Breast epithelium (tissue), 3 donors: ENCODE results near the gene TMEM143.
"Not testable (repeated sequence)": the region's sequence is repeated elsewhere in the genome, so short reads cannot be mapped to it uniquely, and the experiment has no call there.

Source experiments
- POLR2A ChIP-seq: fragments of 450-650 bp; IDR thresholded peaks from one replicate; pipeline ENCODE4 v1.6.1; 2016; ENCODE audit warnings: antibody characterized with exemption, mild to moderate bottlenecking, moderate library complexity
- TF ChIP-seq, protein P1 (sequence below), 3 donors: fragments of 450-650 bp; IDR thresholded peaks; one replicate each; pipeline ENCODE4 v1.5.1; 2016 to 2017; ENCODE audit warnings: antibody characterized with exemption in 3 of 3, mild to moderate bottlenecking in 3 of 3, moderate library complexity in 3 of 3

GRCh38 chr19:48392006-48392344 lies 28.2 kb upstream of the TMEM143 start:
- TF ChIP-seq, protein P1, sequence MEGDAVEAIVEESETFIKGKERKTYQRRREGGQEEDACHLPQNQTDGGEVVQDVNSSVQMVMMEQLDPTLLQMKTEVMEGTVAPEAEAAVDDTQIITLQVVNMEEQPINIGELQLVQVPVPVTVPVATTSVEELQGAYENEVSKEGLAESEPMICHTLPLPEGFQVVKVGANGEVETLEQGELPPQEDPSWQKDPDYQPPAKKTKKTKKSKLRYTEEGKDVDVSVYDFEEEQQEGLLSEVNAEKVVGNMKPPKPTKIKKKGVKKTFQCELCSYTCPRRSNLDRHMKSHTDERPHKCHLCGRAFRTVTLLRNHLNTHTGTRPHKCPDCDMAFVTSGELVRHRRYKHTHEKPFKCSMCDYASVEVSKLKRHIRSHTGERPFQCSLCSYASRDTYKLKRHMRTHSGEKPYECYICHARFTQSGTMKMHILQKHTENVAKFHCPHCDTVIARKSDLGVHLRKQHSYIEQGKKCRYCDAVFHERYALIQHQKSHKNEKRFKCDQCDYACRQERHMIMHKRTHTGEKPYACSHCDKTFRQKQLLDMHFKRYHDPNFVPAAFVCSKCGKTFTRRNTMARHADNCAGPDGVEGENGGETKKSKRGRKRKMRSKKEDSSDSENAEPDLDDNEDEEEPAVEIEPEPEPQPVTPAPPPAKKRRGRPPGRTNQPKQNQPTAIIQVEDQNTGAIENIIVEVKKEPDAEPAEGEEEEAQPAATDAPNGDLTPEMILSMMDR (IDR thresholded peaks at IDR 0.05) = not testable (repeated sequence)
- TF ChIP-seq POLR2A = not testable (repeated sequence)
